B cell (primary cell): ENCODE data around the gene NREP.

Experiments used
- EZH2 ChIP-seq: IDR thresholded peaks from 2 replicates; pipeline ENCODE4 v1.6.1; 2012; ENCODE audit warnings: borderline replicate concordance, low read depth, mild to moderate bottlenecking, moderate library complexity, low read length; ENCODE audit not compliant: insufficient read depth, poor library complexity, severe bottlenecking
- TF ChIP-seq, protein P1 (sequence below): fragments of 200-600 bp; IDR thresholded peaks from one replicate; pipeline ENCODE4 v1.8.0; 2022; ENCODE audit warnings: antibody characterized with exemption, mild to moderate bottlenecking

DNA sequence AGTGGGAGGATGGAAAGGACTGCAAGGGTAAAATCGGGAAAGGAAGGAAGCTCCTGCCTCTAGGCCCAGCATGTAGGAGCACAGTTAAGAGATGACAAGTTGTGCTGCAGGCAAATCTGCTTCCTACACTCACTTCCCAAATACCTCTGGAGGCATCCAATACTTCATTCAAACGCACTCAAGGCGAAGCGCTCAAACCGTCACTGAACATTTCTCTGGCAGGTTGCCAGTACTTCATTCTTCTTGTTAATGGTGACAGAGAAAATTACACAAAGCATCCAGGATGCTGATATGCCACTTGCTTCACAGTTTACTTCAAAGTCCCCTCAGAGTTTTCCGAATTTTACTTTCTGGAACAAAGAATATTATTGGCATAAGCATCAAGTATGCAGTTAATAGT lies 59.8 kb downstream of the NREP start:
- TF ChIP-seq, protein P1, sequence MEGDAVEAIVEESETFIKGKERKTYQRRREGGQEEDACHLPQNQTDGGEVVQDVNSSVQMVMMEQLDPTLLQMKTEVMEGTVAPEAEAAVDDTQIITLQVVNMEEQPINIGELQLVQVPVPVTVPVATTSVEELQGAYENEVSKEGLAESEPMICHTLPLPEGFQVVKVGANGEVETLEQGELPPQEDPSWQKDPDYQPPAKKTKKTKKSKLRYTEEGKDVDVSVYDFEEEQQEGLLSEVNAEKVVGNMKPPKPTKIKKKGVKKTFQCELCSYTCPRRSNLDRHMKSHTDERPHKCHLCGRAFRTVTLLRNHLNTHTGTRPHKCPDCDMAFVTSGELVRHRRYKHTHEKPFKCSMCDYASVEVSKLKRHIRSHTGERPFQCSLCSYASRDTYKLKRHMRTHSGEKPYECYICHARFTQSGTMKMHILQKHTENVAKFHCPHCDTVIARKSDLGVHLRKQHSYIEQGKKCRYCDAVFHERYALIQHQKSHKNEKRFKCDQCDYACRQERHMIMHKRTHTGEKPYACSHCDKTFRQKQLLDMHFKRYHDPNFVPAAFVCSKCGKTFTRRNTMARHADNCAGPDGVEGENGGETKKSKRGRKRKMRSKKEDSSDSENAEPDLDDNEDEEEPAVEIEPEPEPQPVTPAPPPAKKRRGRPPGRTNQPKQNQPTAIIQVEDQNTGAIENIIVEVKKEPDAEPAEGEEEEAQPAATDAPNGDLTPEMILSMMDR, result no peak
- TF ChIP-seq EZH2, result no peak
